Tibial nerve (tissue), 4 donors: ENCODE measurements around the gene DAPK2. TPM values are rescaled to one million over a fixed set of nuclear protein-coding genes. Genes with fewer than 3 reads are reported as not detected.

Experiments
- DNase-seq, 2 donors: peaks; one replicate each; pipeline ENCODE4 v3.0.0-alpha.2; 2019; ENCODE audit warnings: low spot score in 2 of 2
- H3K27ac ChIP-seq, 4 donors: fragments of 200-600 bp; sonication (generic) in 3 of 4; one replicate each; pipeline ENCODE4 v1.5.1; 2017 to 2019; ENCODE audit warnings: mild to moderate bottlenecking in 1 of 4
- H3K27me3 ChIP-seq, 2 donors: fragments of 200-600 bp; sonication (generic) in 1 of 2; one replicate each; pipeline versions ENCODE4 v1.5.1 to v1.6.0; 2017 to 2019
- H3K36me3 ChIP-seq, 3 donors: fragments of 200-600 bp; sonication (generic); one replicate each; pipeline ENCODE4 v1.5.1; 2018 to 2019
- H3K4me1 ChIP-seq, 4 donors: fragments of 200-600 bp; sonication (generic) in 3 of 4; one replicate each; pipeline ENCODE4 v1.5.1; 2017 to 2019
- H3K4me3 ChIP-seq, 4 donors: fragments of 200-600 bp; sonication (generic) in 3 of 4; one replicate each; pipeline ENCODE4 v1.5.1; 2017 to 2019; ENCODE audit warnings: mild to moderate bottlenecking in 1 of 4, moderate library complexity in 1 of 4
- H3K9me3 ChIP-seq, 4 donors: fragments of 200-600 bp; sonication (generic) in 3 of 4; one replicate each; pipeline ENCODE4 v1.5.1; 2017 to 2019
- CTCF ChIP-seq, 5 experiments: fragments of 200-600 bp in 3 of 5; fragments of 450-650 bp in 2 of 5; sonication (generic) in 3 of 5; IDR thresholded peaks; one replicate each; pipeline ENCODE4 v1.5.1; 2016 to 2019; ENCODE audit warnings: antibody characterized with exemption in 5 of 5, mild to moderate bottlenecking in 3 of 5, moderate library complexity in 2 of 5
- EP300 ChIP-seq, 2 donors: sonication (generic); formaldehyde crosslinking; IDR thresholded peaks; one replicate each; pipeline ENCODE4 v1.6.1; 2017; ENCODE audit warnings: antibody characterized with exemption in 2 of 2, mild to moderate bottlenecking in 1 of 2
- POLR2A ChIP-seq, 2 donors: fragments of 450-650 bp; IDR thresholded peaks; one replicate each; pipeline ENCODE4 v1.6.1; 2017; ENCODE audit warnings: antibody characterized with exemption in 2 of 2, mild to moderate bottlenecking in 2 of 2, moderate library complexity in 2 of 2
- WGBS, 2 donors: methylation state at CpG; one replicate each; pipeline ENCODE4 v1.1.5; 2018; 5-methylcytosine and 5-hydroxymethylcytosine counted together
- total RNA-seq, 4 donors: library from RNA; depleted of rRNA; stranded (reverse); fragments of >200 nt; gene quantifications; one replicate each; pipeline ENCODE4 v1.1.0, GENCODE V29; 2016

DAPK2 gene
- total RNA-seq, 4 donors from 2014 or later, result 28.9 to 75.9 (median 56.7) TPM

- no peaks in the 10 kb centered on the region for H3K36me3 ChIP-seq
- DNase-seq, result no peak
- H3K27me3 ChIP-seq, result no peaks in the 10 kb centered on the region
- no peak overlapping the region for H3K27ac ChIP-seq
- H3K4me3 ChIP-seq, result no peak overlapping the region
- peaks cover 0 to 24% (median 4%) of the 10 kb centered on the region in 4 donors for H3K4me1 ChIP-seq
- TF ChIP-seq EP300 (IDR thresholded peaks at IDR 0.05) (no peak), POLR2A (IDR thresholded peaks at IDR 0.05) (no peak), CTCF (IDR thresholded peaks at IDR 0.05) (no peak)
- WGBS, 2 donors, result 92 to 98% methylated on average over 4 of the region's 4 CpGs
- H3K9me3 ChIP-seq, result no peaks in the 10 kb centered on the region
Observed at GRCh38 chr15:63987796-63988378, 58.4 kb downstream of the DAPK2 start.

- no peaks in the 10 kb centered on the region for H3K36me3 ChIP-seq
- H3K9me3 ChIP-seq, result no peaks in the 10 kb centered on the region
- H3K4me1 ChIP-seq, result peaks cover 0 to 23% (median 4%) of the 10 kb centered on the region in 4 donors
- no peak overlapping the region for H3K4me3 ChIP-seq
- H3K27ac ChIP-seq, result no peak overlapping the region
- TF ChIP-seq POLR2A (IDR thresholded peaks at IDR 0.05), result no peak
- no peak for TF ChIP-seq EP300 (IDR thresholded peaks at IDR 0.05)
- TF ChIP-seq CTCF (IDR thresholded peaks at IDR 0.05), result no peak
- H3K27me3 ChIP-seq, result no peaks in the 10 kb centered on the region
- 74 to 83% methylated on average over 3 of the region's 3 CpGs for WGBS, 2 donors
- no peak for DNase-seq
Observed at GRCh38 chr15:63986751-63987341, 59.4 kb downstream of the DAPK2 start.

GRCh38 chr15:63986185-63986680 is 60.1 kb downstream of the DAPK2 start:
- TF ChIP-seq EP300 (IDR thresholded peaks at IDR 0.05) (no peak), POLR2A (IDR thresholded peaks at IDR 0.05) (no peak), CTCF (IDR thresholded peaks at IDR 0.05) (no peak)
- no peak for DNase-seq
- Histone ChIP-seq H3K4me1 (peaks cover 0 to 18% (median 4%) of the 10 kb centered on the region in 4 donors), H3K9me3 (no peaks in the 10 kb centered on the region), H3K27ac (peak overlapping the region in 1 of 4 donors; percentile 17), H3K4me3 (no peak overlapping the region), H3K36me3 (no peaks in the 10 kb centered on the region), H3K27me3 (no peaks in the 10 kb centered on the region)
- 86 to 89% methylated on average over 6 of the region's 6 CpGs for WGBS, 2 donors

GRCh38 chr15:63985221-63986184 is 60.8 kb downstream of the DAPK2 start:
- 64 to 65% methylated on average over 14 to 17 of the region's 17 CpGs for WGBS, 2 donors
- H3K9me3 ChIP-seq, result no peaks in the 10 kb centered on the region
- no peaks in the 10 kb centered on the region for H3K27me3 ChIP-seq
- H3K4me3 ChIP-seq, result no peak overlapping the region
- peaks cover 0 to 11% (median 0%) of the 10 kb centered on the region in 4 donors for H3K4me1 ChIP-seq
- H3K27ac ChIP-seq, result peak overlapping the region in 1 of 4 donors; percentile 17
- TF ChIP-seq POLR2A (IDR thresholded peaks at IDR 0.05), result no peak
- peak in 1 of 2 donors; percentile 20 for TF ChIP-seq EP300 (IDR thresholded peaks at IDR 0.05)
- DNase-seq, result no peak
- H3K36me3 ChIP-seq, result no peaks in the 10 kb centered on the region

- DNase-seq, result no peak
- WGBS, 2 donors, result 81 to 83% methylated on average over 3 of the region's 3 CpGs
Observed at GRCh38 chr15:63984331-63984730, 62.0 kb downstream of the DAPK2 start.

More at GRCh38 chr15:63984331-63984730, 62.0 kb downstream of the DAPK2 start:
- TF ChIP-seq EP300 (IDR thresholded peaks at IDR 0.05) (no peak), POLR2A (IDR thresholded peaks at IDR 0.05) (no peak), CTCF (IDR thresholded peaks at IDR 0.05) (no peak)
- Histone ChIP-seq H3K4me3 (no peak overlapping the region), H3K27ac (no peak overlapping the region), H3K27me3 (no peaks in the 10 kb centered on the region), H3K4me1 (peaks cover 0 to 10% (median 0%) of the 10 kb centered on the region in 4 donors), H3K36me3 (no peaks in the 10 kb centered on the region), H3K9me3 (no peaks in the 10 kb centered on the region)
